H1 (cell line): ENCODE results near the gene PDZD2. TPM values are rescaled to one million over a fixed set of nuclear protein-coding genes. Genes with fewer than 3 reads are reported as not detected.

Experiments
- CTCF ChIA-PET: fragments of 300-600 bp; sonication (Branson Sonifier 250); formaldehyde crosslinking; loops from one replicate; lab custom pipeline; 2021; ENCODE audit not compliant: partially characterized antibody; lab: Charles Lee
- POLR2A ChIA-PET: fragments of 300-600 bp; sonication (Branson Sonifier 250); formaldehyde crosslinking; loops from one replicate; lab custom pipeline; 2021; ENCODE audit warnings: inconsistent platforms; ENCODE audit not compliant: partially characterized antibody; lab: Charles Lee
- DNase-seq, 2 experiments: peaks; one replicate each; pipeline versions ENCODE4 v3.0.0 to v3.0.0-alpha.2; 2010 to 2022; ENCODE audit warnings: low spot score in 2 of 2, low read depth in 1 of 2, mixed read lengths in 1 of 2
- FAIRE-seq: peaks from 2 replicates; lab custom pipeline; 2011; peaks lifted over from hg19 to GRCh38; lab: Jason Lieb, UNC
- H2AFZ ChIP-seq: 2 replicates; pipeline ENCODE4 v1.8.1; 2012; ENCODE audit warnings: low read length, inconsistent platforms
- H2AK5ac ChIP-seq: 2 replicates; pipeline ENCODE4 v1.6.1; 2013; ENCODE audit warnings: low read depth, low read length
- H2BK120ac ChIP-seq: replicated peaks from 2 replicates; pipeline ENCODE3; 2013; ENCODE audit warnings: low read depth, low read length, inconsistent platforms
- H2BK12ac ChIP-seq: 2 replicates; pipeline ENCODE4 v1.6.1; 2013; ENCODE audit warnings: low read depth, low read length
- H2BK15ac ChIP-seq: 2 replicates; pipeline ENCODE4 v1.6.1; 2013; ENCODE audit warnings: low read length
- H2BK20ac ChIP-seq: 2 replicates; pipeline ENCODE4 v1.6.1; 2013; ENCODE audit warnings: low read length
- H2BK5ac ChIP-seq: 2 replicates; pipeline ENCODE4 v1.6.1; 2013; ENCODE audit warnings: low read depth, low read length
- H3K14ac ChIP-seq: 2 replicates; pipeline ENCODE4 v1.6.1; 2013; ENCODE audit warnings: inconsistent platforms; ENCODE audit not compliant: insufficient read length
- H3K18ac ChIP-seq: 2 replicates; pipeline ENCODE4 v1.6.1; 2013; ENCODE audit warnings: low read length; ENCODE audit errors: extremely low read depth
- H3K23ac ChIP-seq: 2 replicates; pipeline ENCODE4 v1.6.1; 2013; ENCODE audit warnings: inconsistent platforms; ENCODE audit not compliant: insufficient read length
- H3K23me2 ChIP-seq: 2 replicates; pipeline ENCODE4 v1.6.1; 2013; ENCODE audit warnings: low read depth, low read length
- H3K27ac ChIP-seq: 2 replicates; pipeline ENCODE4 v1.6.1; 2011; ENCODE audit warnings: low read depth, low read length, inconsistent platforms
- H3K27me3 ChIP-seq, 4 experiments: replicated peaks in 1 of 4; 1 replicate in 1 of 4; 2 replicates in 3 of 4; pipeline versions ENCODE4 v1.6.1 to v1.8.1; 2011 to 2013; ENCODE audit warnings: low read length in 3 of 4, mild to moderate bottlenecking in 3 of 4, inconsistent platforms in 2 of 4, mixed read lengths in 2 of 4, moderate library complexity in 1 of 4; ENCODE audit not compliant: control insufficient read depth in 3 of 4, insufficient read depth in 3 of 4; ENCODE audit errors: extremely low read depth in 1 of 4
- H3K36me3 ChIP-seq, 4 experiments: 2 replicates each; pipeline versions ENCODE4 v1.6.1 to v1.8.1; 2011 to 2013; ENCODE audit warnings: mild to moderate bottlenecking in 4 of 4, low read length in 3 of 4, moderate library complexity in 2 of 4, control low read depth in 1 of 4, inconsistent platforms in 1 of 4; ENCODE audit not compliant: insufficient read depth in 4 of 4, control insufficient read depth in 2 of 4
- H3K4ac ChIP-seq: replicated peaks from 2 replicates; pipeline ENCODE3; 2013; ENCODE audit warnings: low read length, low read depth, mixed read lengths, inconsistent platforms; ENCODE audit not compliant: insufficient read length
- H3K4me1 ChIP-seq, 4 experiments: replicated peaks in 1 of 4; 1 replicate in 1 of 4; 2 replicates in 3 of 4; pipeline versions ENCODE4 v1.6.1 to v1.8.1; 2011 to 2013; ENCODE audit warnings: low read length in 3 of 4, inconsistent platforms in 2 of 4, mixed read lengths in 1 of 4; ENCODE audit not compliant: insufficient read depth in 4 of 4, control insufficient read depth in 3 of 4
- H3K4me2 ChIP-seq, 2 experiments: 2 replicates each; pipeline versions ENCODE4 v1.6.1 to v1.8.1; 2011 to 2013; ENCODE audit warnings: low read depth in 2 of 2, low read length in 2 of 2, control low read depth in 1 of 2, inconsistent platforms in 1 of 2, mild to moderate bottlenecking in 1 of 2; ENCODE audit not compliant: insufficient read depth in 1 of 2
- H3K4me3 ChIP-seq, 4 experiments: fragments of 200-600, 300-600 bp in 1 of 4; sonication (generic), shearing (Covaris generic), sonication (Bioruptor Twin) in 1 of 4; 2 replicates each; pipeline versions ENCODE4 v1.5.1 to v1.8.1; 2011 to 2016; ENCODE audit warnings: low read length in 4 of 4, low read depth in 3 of 4, control low read depth in 2 of 4, inconsistent platforms in 2 of 4, mild to moderate bottlenecking in 2 of 4, mixed read lengths in 1 of 4, moderate library complexity in 1 of 4; ENCODE audit not compliant: insufficient read depth in 2 of 4; ENCODE audit errors: extremely low read depth in 1 of 4
- H3K56ac ChIP-seq: replicated peaks from 2 replicates; pipeline ENCODE3; 2013; ENCODE audit warnings: low read depth, mild to moderate bottlenecking, mixed read lengths, low read length, inconsistent platforms; ENCODE audit not compliant: insufficient read length
- H3K79me1 ChIP-seq: 2 replicates; pipeline ENCODE4 v1.6.1; 2013; ENCODE audit warnings: low read depth, low read length, control low read depth
- H3K79me2 ChIP-seq, 2 experiments: 2 replicates each; pipeline versions ENCODE4 v1.6.1 to v1.8.1; 2012 to 2013; ENCODE audit warnings: low read length in 2 of 2, mild to moderate bottlenecking in 2 of 2, inconsistent platforms in 1 of 2; ENCODE audit not compliant: insufficient read depth in 2 of 2, control insufficient read depth in 1 of 2
- H3K9ac ChIP-seq, 4 experiments: replicated peaks in 1 of 4; 1 replicate in 1 of 4; 2 replicates in 3 of 4; pipeline versions ENCODE4 v1.6.1 to v1.8.1; 2011 to 2013; ENCODE audit warnings: low read depth in 3 of 4, low read length in 3 of 4, control low read depth in 2 of 4, mild to moderate bottlenecking in 2 of 4, moderate library complexity in 2 of 4, inconsistent platforms in 1 of 4; ENCODE audit errors: extremely low read depth in 1 of 4
- H3K9me3 ChIP-seq, 2 experiments: 2 replicates each; pipeline versions ENCODE4 v1.6.1 to v1.8.1; 2012 to 2013; ENCODE audit warnings: mild to moderate bottlenecking in 2 of 2, moderate library complexity in 2 of 2, control low read depth in 1 of 2, inconsistent platforms in 1 of 2, low read depth in 1 of 2, low read length in 1 of 2, mixed read lengths in 1 of 2; ENCODE audit not compliant: insufficient read depth in 2 of 2
- H4K20me1 ChIP-seq, 2 experiments: replicated peaks in 1 of 2; 2 replicates each; pipeline versions ENCODE3 to v1.8.1; 2011 to 2013; ENCODE audit warnings: inconsistent platforms in 2 of 2, low read length in 2 of 2, mild to moderate bottlenecking in 1 of 2; ENCODE audit not compliant: insufficient read depth in 2 of 2, control insufficient read depth in 1 of 2
- H4K5ac ChIP-seq: 2 replicates; pipeline ENCODE4 v1.6.1; 2013; ENCODE audit warnings: low read length, low read depth, mixed read lengths, inconsistent platforms; ENCODE audit not compliant: insufficient read length
- H4K8ac ChIP-seq: 2 replicates; pipeline ENCODE4 v1.8.0; 2013; ENCODE audit warnings: mild to moderate bottlenecking, moderate library complexity, low read length, inconsistent platforms; ENCODE audit not compliant: insufficient read depth; ENCODE audit errors: extremely low read depth
- H4K91ac ChIP-seq: replicated peaks from 2 replicates; pipeline ENCODE3; 2013; ENCODE audit warnings: low read length, mixed read lengths, inconsistent platforms; ENCODE audit not compliant: insufficient read length
- EGR1 ChIP-seq: IDR thresholded peaks from 2 replicates; pipeline ENCODE4 v1.6.1; 2011; ENCODE audit warnings: low read depth, low read length, borderline replicate concordance
- WGBS, 2 experiments: shearing (Covaris generic) in 1 of 2; methylation state at CpG; one replicate each; pipeline versions ENCODE4 v1.1.6 to v1.1.7; 2013 to 2015; ENCODE audit warnings: low lambda C conversion rate in 2 of 2, mixed read lengths in 2 of 2, inconsistent platforms in 1 of 2, low coverage in 1 of 2, missing lambda C conversion rate in 1 of 2; ENCODE audit not compliant: insufficient replicate concordance in 2 of 2, insufficient coverage in 1 of 2, insufficient read length in 1 of 2; ENCODE audit errors: extremely low coverage in 1 of 2, missing lambda C conversion rate in 1 of 2; 5-methylcytosine and 5-hydroxymethylcytosine counted together
- polyA plus RNA-seq, 7 experiments: library from polyadenylated mRNA; depleted of rRNA in 3 of 7; stranded (reverse) in 5 of 7; unstranded in 2 of 7; fragments of >200 nt in 5 of 7; fragments of 200-250 nt in 2 of 7; gene quantifications; 1 replicate in 5 of 7; 2 replicates in 1 of 7; 4 replicates in 1 of 7; pipeline versions ENCODE4 v1.2.1 to v1.2.3, GENCODE V29; 2011 to 2013; ENCODE audit warnings: missing spikeins in 2 of 7, mixed read lengths in 2 of 7
- total RNA-seq: library from RNA; stranded (reverse); fragmentation: NEBNext Ultra II Directional; extraction: Animal tissue kit (Norgen Biotek cat#: 25700); gene quantifications from 2 replicates; pipeline ENCODE4 v1.2.1, GENCODE V29; 2021

The PDZD2 gene
- total and polyA plus RNA-seq, 2 of the 8 experiments (the other 6 are each of a cell fraction or from before 2014, with no cell fraction given): 1.2 to 6.8 TPM

DNA sequence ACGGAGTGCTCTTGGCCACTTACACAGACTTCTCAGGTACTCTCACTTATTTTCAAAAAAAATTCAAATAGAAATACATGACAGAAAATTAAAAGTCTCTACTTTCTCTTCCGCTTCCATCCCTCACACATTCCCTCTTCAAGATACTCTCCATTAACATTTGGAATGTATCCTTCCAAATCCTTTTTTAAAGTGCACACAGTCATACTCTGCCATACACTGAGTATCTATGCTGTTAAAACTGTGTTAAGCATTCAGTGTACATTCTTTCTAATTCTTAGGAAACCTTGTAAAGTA is 519.7 kb downstream of the PDZD2 start:
- Histone ChIP-seq H4K5ac (no peak overlapping the region), H2BK12ac (no peak overlapping the region), H2AK5ac (no peak overlapping the region), H2BK20ac (no peak overlapping the region), H3K23me2 (no peaks in the 10 kb centered on the region; the same call in 1 of the 2 replicates), H2BK5ac (no peak overlapping the region), H2AFZ (no peak overlapping the region), H3K27me3 (no peaks in the 10 kb centered on the region), H3K14ac (no peak overlapping the region), H3K23ac (no peak overlapping the region), H3K27ac (no peak overlapping the region), H3K56ac (no peak overlapping the region), H3K9ac (no peak overlapping the region), H4K20me1 (peaks cover 16 to 21% of the 10 kb centered on the region in 2 experiments), H3K9me3 (no peaks in the 10 kb centered on the region), H2BK15ac (no peak overlapping the region), H3K4me2 (no peak overlapping the region), H3K4ac (no peak overlapping the region), H3K4me1 (peaks cover 0 to 13% (median 2%) of the 10 kb centered on the region in 4 experiments; a peak in 2 of 7 replicates), H3K79me2 (peaks cover 16 to 91% of the 10 kb centered on the region in 2 experiments), H4K91ac (no peak overlapping the region), H4K8ac (no peak overlapping the region), H3K36me3 (peaks cover 0 to 2% (median under 1%) of the 10 kb centered on the region in 4 experiments; a peak in 2 of 8 replicates), H3K18ac (no peak overlapping the region), H3K4me3 (no peak overlapping the region), H3K79me1 (peaks cover 13% of the 10 kb centered on the region), H2BK120ac (no peak overlapping the region)
- DNase-seq (no peak), FAIRE-seq (no peak)
- 77 to 100% methylated on average over 1 to 2 of the region's 2 CpGs for WGBS, 2 experiments
- ChIA-PET POLR2A (interaction anchor here (0.6 to 2.8 kb wide), 4 partner anchors 10 to 138 kb away, joined by 3 to 15 read pairs (median 5); partner anchors contain the start of gene GOLPH3), CTCF (no interaction called here)
- TF ChIP-seq EGR1: no peak
